ENCODE measurements around the gene AP4M1.

Gene AP4M1

GRCh38 chr7:100080907-100081534 lies 20.4 kb upstream of the AP4M1 start:
- ChIA-PET POLR2A (interaction anchor here (0.8 to 2.5 kb wide), 2 partner anchors 20 to 87 kb away, joined by 3 to 26 read pairs; partner anchors contain the start of genes AP4M1 and MCM7), CTCF (interaction anchor here (0.5 kb wide), 1 partner anchor 76 kb away, joined by 6 read pairs; no protein-coding TSS in a partner anchor)
- TF ChIP-seq ZNF384 (IDR thresholded peaks at IDR 0.05) (no peak), LEF1 (IDR thresholded peaks at IDR 0.05; ENCODE audit: borderline replicate concordance) (no peak), FOXA1 (IDR thresholded peaks at IDR 0.05) (no peak), BHLHE40 (IDR thresholded peaks at IDR 0.05; ENCODE audit: borderline replicate concordance) (no peak), SUZ12 (IDR thresholded peaks at IDR 0.05) (no peak), NFRKB (IDR thresholded peaks at IDR 0.05) (no peak), PKNOX1 (IDR thresholded peaks at IDR 0.05) (no peak), HDGF (IDR thresholded peaks at IDR 0.05; ENCODE audit: borderline replicate concordance) (no peak), ELF4 (IDR thresholded peaks at IDR 0.05) (no peak), FOXM1 (IDR thresholded peaks at IDR 0.05; ENCODE audit: borderline replicate concordance) (no peak), FOXK2 (IDR thresholded peaks at IDR 0.05) (no peak), SP1 (IDR thresholded peaks at IDR 0.05) (no peak), L3MBTL2 (conservative IDR thresholded peaks at IDR 0.05) (no peak), ARNT (IDR thresholded peaks at IDR 0.05) (no peak), CTBP1 (IDR thresholded peaks at IDR 0.05; ENCODE audit: borderline replicate concordance) (no peak), TARDBP (IDR thresholded peaks at IDR 0.05) (no peak)
- no peak for DNase-seq (ENCODE audit: extremely low spot score)

- DNase-seq (ENCODE audit: extremely low spot score), result peak; percentile 94
- peak; percentile 95 for TF ChIP-seq PKNOX1 (IDR thresholded peaks at IDR 0.05)
- no peak for TF ChIP-seq ELF4 (IDR thresholded peaks at IDR 0.05)
- TF ChIP-seq L3MBTL2 (conservative IDR thresholded peaks at IDR 0.05), result peak; percentile 94
- ChIA-PET CTCF (interaction anchor here (0.5 to 1.1 kb wide), 2 partner anchors 77 to 165 kb away, joined by 5 to 6 read pairs; no protein-coding TSS in a partner anchor), POLR2A (interaction anchor here (0.8 to 2.5 kb wide), 6 partner anchors 20 to 88 kb away, joined by 3 to 26 read pairs (median 4); partner anchors contain the start of genes AP4M1, MCM7 and ZSCAN21)
These were observed 19.8 kb upstream of the AP4M1 start, which contains the start of gene ZNF3 for GRCh38 chr7:100081535-100082102. Gene ZNF3, minus strand, starts transcription at chr7:100081723. Its CDS starts 4,366 bp downstream, at chr7:100077357.

- CTCF ChIA-PET, result interaction anchor here (0.6 to 1.1 kb wide), 7 partner anchors 19 to 169 kb away, joined by 3 to 5 read pairs (median 4); partner anchors contain the start of gene AP4M1
- TF ChIP-seq PKNOX1 (IDR thresholded peaks at IDR 0.05), result peak; percentile 15; the same call in 1 of the 2 replicates
- TF ChIP-seq TARDBP (IDR thresholded peaks at IDR 0.05), result no peak
- no peak for TF ChIP-seq SP1 (IDR thresholded peaks at IDR 0.05)
- TF ChIP-seq BHLHE40 (IDR thresholded peaks at IDR 0.05; ENCODE audit: borderline replicate concordance), result no peak
- TF ChIP-seq ZNF384 (IDR thresholded peaks at IDR 0.05), result 0 out of 2 replicates have a peak, but pooled peaks have one; percentile 17
- POLR2A ChIA-PET, result interaction anchor here (0.5 to 2.5 kb wide), 10 partner anchors 18 to 169 kb away, joined by 3 to 26 read pairs (median 4); partner anchors contain the start of genes AP4M1, LAMTOR4, MCM7 and ZSCAN21
- no peak for DNase-seq (ENCODE audit: extremely low spot score)
These were observed 18.5 kb upstream of the AP4M1 start for GRCh38 chr7:100082978-100083377.

GRCh38 chr7:100085515-100085914 lies 15.9 kb upstream of the AP4M1 start:
- no peak for TF ChIP-seq BHLHE40 (IDR thresholded peaks at IDR 0.05; ENCODE audit: borderline replicate concordance)
- no peak for TF ChIP-seq NFRKB (IDR thresholded peaks at IDR 0.05)
- TF ChIP-seq TARDBP (IDR thresholded peaks at IDR 0.05), result no peak
- TF ChIP-seq ELF4 (IDR thresholded peaks at IDR 0.05), result no peak
- TF ChIP-seq PKNOX1 (IDR thresholded peaks at IDR 0.05), result no peak
- TF ChIP-seq FOXA1 (IDR thresholded peaks at IDR 0.05), result no peak
- no peak for TF ChIP-seq ZNF384 (IDR thresholded peaks at IDR 0.05)
- TF ChIP-seq SP1 (IDR thresholded peaks at IDR 0.05), result no peak
- no peak for TF ChIP-seq FOXM1 (IDR thresholded peaks at IDR 0.05; ENCODE audit: borderline replicate concordance)
- no peak for TF ChIP-seq ARNT (IDR thresholded peaks at IDR 0.05)
- no peak for TF ChIP-seq CTBP1 (IDR thresholded peaks at IDR 0.05; ENCODE audit: borderline replicate concordance)
- no peak for TF ChIP-seq L3MBTL2 (conservative IDR thresholded peaks at IDR 0.05)
- TF ChIP-seq HDGF (IDR thresholded peaks at IDR 0.05; ENCODE audit: borderline replicate concordance), result no peak
- TF ChIP-seq FOXK2 (IDR thresholded peaks at IDR 0.05), result no peak
- TF ChIP-seq LEF1 (IDR thresholded peaks at IDR 0.05; ENCODE audit: borderline replicate concordance), result no peak
- no peak for TF ChIP-seq SUZ12 (IDR thresholded peaks at IDR 0.05)
- DNase-seq (ENCODE audit: extremely low spot score), result no peak
- ChIA-PET POLR2A (interaction anchor here (0.6 to 2.7 kb wide), 2 partner anchors 15 to 16 kb away, joined by 3 to 9 read pairs; partner anchors contain the start of gene AP4M1), CTCF (interaction anchor here (1.5 kb wide), 1 partner anchor 16 kb away, joined by 4 read pairs; the partner anchor contains the start of genes AP4M1 and MCM7)

- POLR2A ChIA-PET, result interaction anchor here (1.0 kb wide), 2 partner anchors 13 to 14 kb away, joined by 5 read pairs; partner anchors contain the start of genes AP4M1 and MCM7
- CTCF ChIA-PET, result no interaction called here
- TF ChIP-seq L3MBTL2 (conservative IDR thresholded peaks at IDR 0.05), result no peak
- DNase-seq (ENCODE audit: extremely low spot score), result no peak
These were observed 14.2 kb upstream of the AP4M1 start for GRCh38 chr7:100087055-100087750.

All from HEK293T (cell line).